CD4-positive, alpha-beta T cell treated with Interferon alpha-2 for 1 hour (primary cell): ENCODE data around the gene OR1J1.

ENCODE experiments used
- DNase-seq, 2 donors: peaks; one replicate each; pipeline ENCODE4 v3.0.0-alpha.2; 2020 to 2022

Gene OR1J1

DNA sequence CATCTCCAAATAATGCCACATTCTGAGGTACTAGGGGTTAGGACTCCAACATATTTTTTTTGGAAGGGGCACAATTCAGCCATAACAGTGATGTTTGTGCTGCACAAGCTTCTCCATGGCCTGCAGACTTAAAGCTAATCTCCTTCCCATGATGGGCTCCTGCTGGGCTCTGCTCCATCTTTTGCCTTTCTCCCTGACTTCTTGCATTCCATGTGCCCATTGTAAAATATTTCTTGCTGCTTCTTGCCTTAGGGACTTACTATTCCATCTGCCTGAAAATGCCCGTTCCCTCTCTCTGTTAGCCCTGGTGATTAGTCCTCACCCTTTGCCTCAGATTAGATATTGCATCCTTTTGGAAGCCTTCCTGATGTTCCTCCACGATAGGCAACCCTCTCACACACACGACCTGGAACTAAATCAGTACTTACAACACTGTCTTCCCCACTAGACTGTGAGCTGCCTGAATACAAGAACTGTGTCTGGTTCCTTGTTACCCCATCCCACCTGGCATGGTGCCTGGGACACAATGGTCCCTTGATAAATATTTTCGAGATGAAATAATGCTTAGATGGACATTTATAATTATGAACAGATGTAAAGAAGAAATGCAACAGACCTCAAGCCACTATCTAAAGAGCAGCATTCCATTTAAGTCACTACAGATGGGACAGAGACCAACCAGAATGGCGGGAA is 33.5 kb downstream of the OR1J1 start:
- DNase-seq: no peak

DNA sequence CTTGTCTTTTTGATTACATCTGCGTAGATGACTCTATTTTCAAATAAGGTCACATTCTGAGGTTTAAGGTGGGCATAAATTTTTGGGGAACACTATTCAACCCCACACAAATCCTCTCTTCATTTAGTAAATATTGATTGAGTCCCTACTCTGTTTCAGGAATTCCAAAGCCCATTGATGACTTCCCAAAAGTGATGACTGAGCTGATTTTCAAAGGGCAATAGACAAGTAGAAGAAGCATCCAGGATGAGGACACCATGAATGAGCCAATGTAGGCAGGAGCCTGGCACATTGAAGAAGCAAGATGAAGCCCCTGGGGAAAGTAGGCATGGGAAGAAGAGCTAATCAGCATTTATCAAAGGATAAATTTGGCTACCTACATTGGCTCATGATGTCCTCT is 35.2 kb downstream of the OR1J1 start:
- DNase-seq: no peak
